HCT116 (cell line): Measurements from ENCODE around the gene FRMD7. TPM values are rescaled to one million over a fixed set of nuclear protein-coding genes. Genes with fewer than 3 reads are reported as not detected.

Experiments used
- ATAC-seq: fragments of 200-7000 bp; cut with Tn5 transposase; 2 replicates; pipeline ENCODE4 v1.9.1; 2020; ENCODE audit warnings: mild to moderate bottlenecking, moderate library complexity
- BruUV-seq: library from RNA; stranded (reverse); fragments of 400-500 nt; replicated peaks from 2 replicates; lab custom pipeline; 2021; lab: Mats Ljungman, UMichigan
- CTCF ChIA-PET: fragments of 300-600 bp; sonication (Branson Sonifier 250); formaldehyde crosslinking; loops from one replicate; lab custom pipeline; 2021; ENCODE audit warnings: antibody characterized with exemption; lab: Charles Lee
- POLR2A ChIA-PET: fragments of 300-600, 350-600 bp; sonication (Branson Sonifier 250); formaldehyde crosslinking; loops from one replicate; lab custom pipeline; 2021; ENCODE audit warnings: antibody characterized with exemption; lab: Charles Lee
- RAD21 ChIA-PET, 2 experiments: fragments of 300-600 bp; sonication (Branson Sonifier 250); formaldehyde crosslinking; loops; one replicate each; lab custom pipeline; 2023; ENCODE audit warnings: low total read pairs in 2 of 2; ENCODE audit not compliant: uncharacterized antibody in 2 of 2, unreplicated experiment in 2 of 2, low non-redundant PET in 1 of 2; lab: Charles Lee
- DNase-seq: peaks from one replicate; pipeline ENCODE4 v3.0.0-alpha.2; 2010; ENCODE audit warnings: low read depth, low spot score
- H2AFZ ChIP-seq: fragments of 200-600 bp; shearing (Covaris generic), sonication (generic); 2 replicates; pipeline ENCODE4 v1.6.1; 2017; ENCODE audit warnings: low read depth, mixed run types, mixed read lengths, antibody characterized with exemption, low read length; ENCODE audit not compliant: poor library complexity, severe bottlenecking
- H3K27ac ChIP-seq: 2 replicates; pipeline ENCODE4 v1.5.1; 2012; ENCODE audit warnings: low read depth, low read length
- H3K27me3 ChIP-seq: fragments of 200-600 bp; sonication (generic); 2 replicates; pipeline ENCODE4 v1.6.1; 2016; ENCODE audit warnings: mixed run types, low read length, mixed read lengths; ENCODE audit not compliant: insufficient read depth
- H3K36me3 ChIP-seq, 2 experiments: fragments of 200-500 bp in 1 of 2; fragments of 200-600 bp in 1 of 2; sonication (Bioruptor generic) in 1 of 2; sonication (generic) in 1 of 2; 2 replicates each; pipeline versions ENCODE4 v1.5.1 to v1.6.1; 2014 to 2016; ENCODE audit warnings: low read length in 2 of 2, inconsistent platforms in 1 of 2, mixed read lengths in 1 of 2, mixed run types in 1 of 2; ENCODE audit not compliant: insufficient read depth in 2 of 2, control insufficient read depth in 1 of 2
- H3K4me1 ChIP-seq, 2 experiments: fragments of 200-600 bp in 1 of 2; sonication (generic) in 1 of 2; 2 replicates each; pipeline versions ENCODE4 v1.5.1 to v1.6.1; 2012 to 2017; ENCODE audit warnings: low read length in 2 of 2, inconsistent platforms in 1 of 2, mild to moderate bottlenecking in 1 of 2, mixed read lengths in 1 of 2, mixed run types in 1 of 2, moderate library complexity in 1 of 2; ENCODE audit not compliant: insufficient read depth in 2 of 2, control insufficient read depth in 1 of 2
- H3K4me2 ChIP-seq: fragments of 200-600 bp; sonication (generic); 2 replicates; pipeline ENCODE4 v1.6.1; 2017; ENCODE audit warnings: mixed run types, low read length, mixed read lengths
- H3K4me3 ChIP-seq, 2 experiments: fragments of 200-600 bp in 1 of 2; sonication (generic) in 1 of 2; replicated peaks in 1 of 2; 2 replicates each; pipeline ENCODE4 v1.5.1; 2011 to 2016; ENCODE audit warnings: low read length in 2 of 2, control low read depth in 1 of 2, low read depth in 1 of 2, mild to moderate bottlenecking in 1 of 2, mixed read lengths in 1 of 2, mixed run types in 1 of 2
- H3K79me2 ChIP-seq: fragments of 200-600 bp; sonication (generic); 2 replicates; pipeline ENCODE4 v1.6.1; 2017; ENCODE audit warnings: mild to moderate bottlenecking, mixed run types, low read length, moderate library complexity, mixed read lengths; ENCODE audit not compliant: insufficient read depth
- H3K9ac ChIP-seq: fragments of 200-600 bp; sonication (generic); 2 replicates; pipeline ENCODE4 v1.6.1; 2016; ENCODE audit warnings: low read length, mixed read lengths
- H3K9me2 ChIP-seq: fragments of 200-600 bp; sonication (generic), shearing (Covaris generic); 2 replicates; pipeline ENCODE4 v1.6.1; 2017; ENCODE audit warnings: mixed run types, mild to moderate bottlenecking, moderate library complexity; ENCODE audit not compliant: insufficient read depth
- H3K9me3 ChIP-seq, 2 experiments: fragments of 200-500 bp in 1 of 2; fragments of 200-600 bp in 1 of 2; sonication (Bioruptor generic) in 1 of 2; sonication (generic) in 1 of 2; 2 replicates each; pipeline ENCODE4 v1.6.1; 2014 to 2017; ENCODE audit warnings: low read length in 2 of 2, mixed read lengths in 2 of 2, inconsistent platforms in 1 of 2, low read depth in 1 of 2, mild to moderate bottlenecking in 1 of 2, mixed run types in 1 of 2, moderate library complexity in 1 of 2; ENCODE audit not compliant: control insufficient read depth in 1 of 2, insufficient read depth in 1 of 2
- H4K20me1 ChIP-seq: fragments of 200-600 bp; sonication (generic), shearing (Covaris generic); 2 replicates; pipeline ENCODE4 v1.6.1; 2017; ENCODE audit warnings: mixed run types, mild to moderate bottlenecking, moderate library complexity; ENCODE audit not compliant: insufficient read depth
- CEBPB ChIP-seq: IDR thresholded peaks from 2 replicates; pipeline ENCODE4 v1.6.1; 2012; ENCODE audit warnings: low read depth
- EZH2phosphoT487 ChIP-seq: fragments of 200-600 bp; IDR thresholded peaks from 2 replicates; pipeline ENCODE4 v1.6.1; 2018; ENCODE audit warnings: antibody characterized with exemption, borderline replicate concordance
- POLR2A ChIP-seq: IDR thresholded peaks from 2 replicates; pipeline ENCODE4 v1.7.0; 2011; ENCODE audit warnings: borderline replicate concordance; ENCODE audit not compliant: insufficient read depth, insufficient read length; ENCODE audit errors: extremely low read depth
- POLR2AphosphoS5 ChIP-seq: IDR thresholded peaks from 2 replicates; pipeline ENCODE4 v1.6.1; 2011; ENCODE audit warnings: mild to moderate bottlenecking, low read depth, low read length, moderate library complexity
- RAD21 ChIP-seq: IDR thresholded peaks from 2 replicates; pipeline ENCODE4 v1.6.1; 2012; ENCODE audit warnings: low read depth, mild to moderate bottlenecking
- TCF7L2 ChIP-seq: IDR thresholded peaks from 2 replicates; pipeline ENCODE4 v1.7.0; 2011; ENCODE audit warnings: borderline replicate concordance, inconsistent platforms; ENCODE audit not compliant: insufficient read depth, insufficient read length; ENCODE audit errors: extremely low read depth
- ZNF274 ChIP-seq: fragments of 200-500 bp; sonication (Bioruptor generic); IDR thresholded peaks from 2 replicates; pipeline ENCODE4 v1.6.1; 2014; ENCODE audit warnings: mild to moderate bottlenecking, low read depth, low read length, inconsistent platforms
- intact Hi-C: fragments of 100-400 bp; cut with micrococcal nuclease; formaldehyde crosslinking; loops from 2 replicates; pipeline ENCODE4 v1.10.0; 2022
- total RNA-seq: library from RNA; stranded (reverse); gene quantifications from one replicate; pipeline ENCODE4 v1.2.1, GENCODE V29; 2021; ENCODE audit not compliant: unreplicated experiment
- TF ChIP-seq, protein P1 (sequence below): IDR thresholded peaks from 2 replicates; pipeline ENCODE4 v1.6.1; 2012; ENCODE audit warnings: low read depth
- TF ChIP-seq, protein P2 (sequence below): IDR thresholded peaks from 2 replicates; pipeline ENCODE4 v1.6.1; 2011; ENCODE audit warnings: mild to moderate bottlenecking, low read length, moderate library complexity; ENCODE audit not compliant: insufficient replicate concordance; ENCODE audit errors: extremely low read depth
- TF ChIP-seq, protein P3 (sequence below), 3 experiments: fragments of 200-600 bp in 1 of 3; sonication (generic) in 1 of 3; IDR thresholded peaks in 2 of 3; conservative IDR thresholded peaks in 1 of 3; 2 replicates each; pipeline ENCODE4 v1.5.1; 2012 to 2017; ENCODE audit warnings: low read depth in 2 of 3, low read length in 2 of 3, antibody characterized with exemption in 1 of 3, borderline replicate concordance in 1 of 3, control low read depth in 1 of 3, mild to moderate bottlenecking in 1 of 3, mixed read lengths in 1 of 3, mixed run types in 1 of 3, moderate library complexity in 1 of 3; ENCODE audit not compliant: insufficient read depth in 1 of 3

FRMD7 gene
- total RNA-seq, 1 experiment from 2014 or later: not detected

DNA sequence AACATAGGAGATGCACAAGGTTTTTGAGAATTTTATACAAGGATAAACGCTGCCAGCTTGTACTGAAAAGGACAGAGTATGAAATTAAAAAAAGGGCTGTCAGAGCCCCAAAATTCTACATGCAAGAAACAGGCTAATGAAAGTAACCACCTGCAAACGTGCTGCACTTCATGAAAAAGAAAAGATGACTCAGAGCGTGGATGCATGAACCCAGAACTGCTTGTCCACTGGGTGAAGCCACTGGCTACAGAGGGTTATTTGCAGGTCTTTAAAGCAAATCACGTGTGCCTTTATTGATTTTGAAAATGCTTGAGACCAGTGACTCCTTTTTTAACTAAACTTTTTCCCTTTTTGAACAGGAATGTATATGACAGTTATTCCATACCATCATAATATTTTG lies 25.3 kb upstream of the FRMD7 start:
- Histone ChIP-seq H3K9ac (no peak overlapping the region), H3K36me3 (no peaks in the 10 kb centered on the region), H3K4me1 (no peaks in the 10 kb centered on the region), H4K20me1 (no peaks in the 10 kb centered on the region), H3K27ac (no peak overlapping the region), H3K79me2 (no peaks in the 10 kb centered on the region), H3K27me3 (no peaks in the 10 kb centered on the region), H2AFZ (no peak overlapping the region), H3K9me3 (no peaks in the 10 kb centered on the region), H3K4me2 (no peak overlapping the region), H3K4me3 (no peak overlapping the region), H3K9me2 (no peaks in the 10 kb centered on the region)
- DNase-seq: no peak
- RAD21 ChIA-PET: no interaction called here
- POLR2A ChIA-PET: no interaction called here
- TF ChIP-seq ZNF274: no peak
- TF ChIP-seq, protein P1, sequence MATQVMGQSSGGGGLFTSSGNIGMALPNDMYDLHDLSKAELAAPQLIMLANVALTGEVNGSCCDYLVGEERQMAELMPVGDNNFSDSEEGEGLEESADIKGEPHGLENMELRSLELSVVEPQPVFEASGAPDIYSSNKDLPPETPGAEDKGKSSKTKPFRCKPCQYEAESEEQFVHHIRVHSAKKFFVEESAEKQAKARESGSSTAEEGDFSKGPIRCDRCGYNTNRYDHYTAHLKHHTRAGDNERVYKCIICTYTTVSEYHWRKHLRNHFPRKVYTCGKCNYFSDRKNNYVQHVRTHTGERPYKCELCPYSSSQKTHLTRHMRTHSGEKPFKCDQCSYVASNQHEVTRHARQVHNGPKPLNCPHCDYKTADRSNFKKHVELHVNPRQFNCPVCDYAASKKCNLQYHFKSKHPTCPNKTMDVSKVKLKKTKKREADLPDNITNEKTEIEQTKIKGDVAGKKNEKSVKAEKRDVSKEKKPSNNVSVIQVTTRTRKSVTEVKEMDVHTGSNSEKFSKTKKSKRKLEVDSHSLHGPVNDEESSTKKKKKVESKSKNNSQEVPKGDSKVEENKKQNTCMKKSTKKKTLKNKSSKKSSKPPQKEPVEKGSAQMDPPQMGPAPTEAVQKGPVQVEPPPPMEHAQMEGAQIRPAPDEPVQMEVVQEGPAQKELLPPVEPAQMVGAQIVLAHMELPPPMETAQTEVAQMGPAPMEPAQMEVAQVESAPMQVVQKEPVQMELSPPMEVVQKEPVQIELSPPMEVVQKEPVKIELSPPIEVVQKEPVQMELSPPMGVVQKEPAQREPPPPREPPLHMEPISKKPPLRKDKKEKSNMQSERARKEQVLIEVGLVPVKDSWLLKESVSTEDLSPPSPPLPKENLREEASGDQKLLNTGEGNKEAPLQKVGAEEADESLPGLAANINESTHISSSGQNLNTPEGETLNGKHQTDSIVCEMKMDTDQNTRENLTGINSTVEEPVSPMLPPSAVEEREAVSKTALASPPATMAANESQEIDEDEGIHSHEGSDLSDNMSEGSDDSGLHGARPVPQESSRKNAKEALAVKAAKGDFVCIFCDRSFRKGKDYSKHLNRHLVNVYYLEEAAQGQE: no peak
- TF ChIP-seq, protein P2, sequence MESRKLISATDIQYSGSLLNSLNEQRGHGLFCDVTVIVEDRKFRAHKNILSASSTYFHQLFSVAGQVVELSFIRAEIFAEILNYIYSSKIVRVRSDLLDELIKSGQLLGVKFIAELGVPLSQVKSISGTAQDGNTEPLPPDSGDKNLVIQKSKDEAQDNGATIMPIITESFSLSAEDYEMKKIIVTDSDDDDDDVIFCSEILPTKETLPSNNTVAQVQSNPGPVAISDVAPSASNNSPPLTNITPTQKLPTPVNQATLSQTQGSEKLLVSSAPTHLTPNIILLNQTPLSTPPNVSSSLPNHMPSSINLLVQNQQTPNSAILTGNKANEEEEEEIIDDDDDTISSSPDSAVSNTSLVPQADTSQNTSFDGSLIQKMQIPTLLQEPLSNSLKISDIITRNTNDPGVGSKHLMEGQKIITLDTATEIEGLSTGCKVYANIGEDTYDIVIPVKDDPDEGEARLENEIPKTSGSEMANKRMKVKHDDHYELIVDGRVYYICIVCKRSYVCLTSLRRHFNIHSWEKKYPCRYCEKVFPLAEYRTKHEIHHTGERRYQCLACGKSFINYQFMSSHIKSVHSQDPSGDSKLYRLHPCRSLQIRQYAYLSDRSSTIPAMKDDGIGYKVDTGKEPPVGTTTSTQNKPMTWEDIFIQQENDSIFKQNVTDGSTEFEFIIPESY: no peak
- no peak for TF ChIP-seq TCF7L2
- no peak for TF ChIP-seq CEBPB
- TF ChIP-seq POLR2AphosphoS5: no peak
- no peak for TF ChIP-seq RAD21
- no peak for TF ChIP-seq POLR2A
- TF ChIP-seq EZH2phosphoT487: no peak
- TF ChIP-seq, protein P3, sequence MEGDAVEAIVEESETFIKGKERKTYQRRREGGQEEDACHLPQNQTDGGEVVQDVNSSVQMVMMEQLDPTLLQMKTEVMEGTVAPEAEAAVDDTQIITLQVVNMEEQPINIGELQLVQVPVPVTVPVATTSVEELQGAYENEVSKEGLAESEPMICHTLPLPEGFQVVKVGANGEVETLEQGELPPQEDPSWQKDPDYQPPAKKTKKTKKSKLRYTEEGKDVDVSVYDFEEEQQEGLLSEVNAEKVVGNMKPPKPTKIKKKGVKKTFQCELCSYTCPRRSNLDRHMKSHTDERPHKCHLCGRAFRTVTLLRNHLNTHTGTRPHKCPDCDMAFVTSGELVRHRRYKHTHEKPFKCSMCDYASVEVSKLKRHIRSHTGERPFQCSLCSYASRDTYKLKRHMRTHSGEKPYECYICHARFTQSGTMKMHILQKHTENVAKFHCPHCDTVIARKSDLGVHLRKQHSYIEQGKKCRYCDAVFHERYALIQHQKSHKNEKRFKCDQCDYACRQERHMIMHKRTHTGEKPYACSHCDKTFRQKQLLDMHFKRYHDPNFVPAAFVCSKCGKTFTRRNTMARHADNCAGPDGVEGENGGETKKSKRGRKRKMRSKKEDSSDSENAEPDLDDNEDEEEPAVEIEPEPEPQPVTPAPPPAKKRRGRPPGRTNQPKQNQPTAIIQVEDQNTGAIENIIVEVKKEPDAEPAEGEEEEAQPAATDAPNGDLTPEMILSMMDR (IDR thresholded peaks at IDR 0.05 in 2 of 3, conservative IDR thresholded peaks at IDR 0.05 in 1 of 3; ENCODE audit: borderline replicate concordance in 1 of 3, insufficient read depth in 1 of 3, low read depth in 2 of 3, low read length in 2 of 3): no peak
- ATAC-seq: no peak
- CTCF ChIA-PET: no interaction called here
- no TSS peak for BruUV-seq
- intact Hi-C loops: no loop called here
